LoVo (cell line): ENCODE results near the gene YY2.

Source experiments
- DNase-seq: peaks from one replicate; pipeline ENCODE4 v3.0.0-alpha.2; 2016; ENCODE audit warnings: low spot score

Gene YY2

GRCh38 chrX:21875013-21875412 is 19.2 kb downstream of the YY2 start:
- no peak for DNase-seq

- DNase-seq, result no peak
These were observed 26.2 kb downstream of the YY2 start for GRCh38 chrX:21881881-21882574.

- DNase-seq, result no peak
These were observed 27.5 kb downstream of the YY2 start for GRCh38 chrX:21883258-21883657.

GRCh38 chrX:21885568-21885967 is 29.8 kb downstream of the YY2 start:
- no peak for DNase-seq

GRCh38 chrX:21905313-21905712 is 49.5 kb downstream of the YY2 start:
- no peak for DNase-seq

GRCh38 chrX:21905953-21906352 is 50.2 kb downstream of the YY2 start:
- DNase-seq, result no peak

GRCh38 chrX:21907260-21907659 is 51.5 kb downstream of the YY2 start:
- no peak for DNase-seq
